Aorta (tissue), 5 donors: ENCODE measurements around the gene CCR1. TPM values are rescaled to one million over a fixed set of nuclear protein-coding genes. Genes with fewer than 3 reads are reported as not detected.
"Not testable (repeated sequence)": the region's sequence is repeated elsewhere in the genome, so short reads cannot be mapped to it uniquely, and the experiment has no call there.

Source experiments
- ATAC-seq: fragments of 200-7000 bp; cut with Tn5 transposase; one replicate; pipeline ENCODE4 v1.9.1; 2022; ENCODE audit warnings: moderate library complexity; ENCODE audit not compliant: low FRiP score
- DNase-seq, 2 donors: peaks; one replicate each; pipeline ENCODE4 v3.0.0-alpha.2; 2020
- H3K27ac ChIP-seq, 2 donors: one replicate each; pipeline ENCODE4 v1.5.1; 2013; ENCODE audit warnings: low read length in 2 of 2, mild to moderate bottlenecking in 2 of 2, moderate library complexity in 2 of 2, control low read depth in 1 of 2, inconsistent platforms in 1 of 2, low read depth in 1 of 2
- H3K27me3 ChIP-seq, 2 donors: one replicate each; pipeline ENCODE4 v1.6.1; 2013; ENCODE audit warnings: control low read depth in 1 of 2, low read length in 1 of 2, mild to moderate bottlenecking in 1 of 2, moderate library complexity in 1 of 2; ENCODE audit not compliant: insufficient read depth in 2 of 2, control insufficient read depth in 1 of 2
- H3K36me3 ChIP-seq, 2 donors: one replicate each; pipeline ENCODE4 v1.6.1; 2013; ENCODE audit warnings: control low read depth in 1 of 2, low read length in 1 of 2, mild to moderate bottlenecking in 1 of 2; ENCODE audit not compliant: insufficient read depth in 2 of 2, control insufficient read depth in 1 of 2
- H3K4me1 ChIP-seq, 2 donors: one replicate each; pipeline ENCODE4 v1.6.1; 2013; ENCODE audit warnings: low read length in 2 of 2, control low read depth in 1 of 2, mild to moderate bottlenecking in 1 of 2, moderate library complexity in 1 of 2; ENCODE audit not compliant: insufficient read depth in 2 of 2, control insufficient read depth in 1 of 2
- H3K4me3 ChIP-seq, 2 donors: one replicate each; pipeline ENCODE4 v1.5.1; 2013; ENCODE audit warnings: low read length in 2 of 2, control low read depth in 1 of 2, mild to moderate bottlenecking in 1 of 2
- H3K9me3 ChIP-seq: one replicate; pipeline ENCODE4 v1.6.1; 2013; ENCODE audit warnings: mild to moderate bottlenecking, low read length; ENCODE audit not compliant: control insufficient read depth
- WGBS, 2 donors: extraction: QIAGEN DNeasy Blood & Tissue Kit; methylation state at CpG; one replicate each; pipeline ENCODE4 v1.1.7; 2013; 5-methylcytosine and 5-hydroxymethylcytosine counted together
- intact Hi-C, 2 donors: fragments of 100-400 bp; cut with DNase I; formaldehyde crosslinking; loops; one replicate each; pipeline versions ENCODE4 v1.14.2 to v1.15.0; 2022
- polyA plus RNA-seq, 2 donors: library from polyadenylated mRNA; stranded (reverse); fragments of 200-250 nt; gene quantifications; one replicate each; pipeline ENCODE4 v1.2.3, GENCODE V29; 2013
- total RNA-seq, 2 donors: library from RNA; stranded (reverse); fragmentation: NEBNext Ultra II Directional; extraction: Animal tissue kit (Norgen Biotek cat#: 25700); gene quantifications; one replicate each; pipeline ENCODE4 v1.2.1, GENCODE V29; 2021
- donor health status: healthy with polysubstance abuse.
- donor health status: Bipolar disorder and iron deficiency.
- donor health status: DM: no; HTN: no; CAD: no.
- donor health status: DM: no; HTN: no; CAD: no.
- donor health status: DM: yes; HTN: yes; CAD: no.

Gene CCR1
- total and polyA plus RNA-seq, 4 donors = 1.2 to 21.5 (median 9.5) TPM

GRCh38 chr3:46168583-46169345 lies 39.3 kb downstream of the CCR1 start:
- ATAC-seq = no peak
- intact Hi-C loops = no loop called here
- H3K4me1 ChIP-seq = no peaks in the 10 kb centered on the region
- DNase-seq = no peak
- 69 to 78% methylated on average over 2 of the region's 2 CpGs for WGBS, 2 donors
- no peaks in the 10 kb centered on the region for H3K27me3 ChIP-seq
- H3K27ac ChIP-seq = no peak overlapping the region
- no peaks in the 10 kb centered on the region for H3K36me3 ChIP-seq
- no peak overlapping the region for H3K4me3 ChIP-seq
- peaks cover 2% of the 10 kb centered on the region for H3K9me3 ChIP-seq

DNA sequence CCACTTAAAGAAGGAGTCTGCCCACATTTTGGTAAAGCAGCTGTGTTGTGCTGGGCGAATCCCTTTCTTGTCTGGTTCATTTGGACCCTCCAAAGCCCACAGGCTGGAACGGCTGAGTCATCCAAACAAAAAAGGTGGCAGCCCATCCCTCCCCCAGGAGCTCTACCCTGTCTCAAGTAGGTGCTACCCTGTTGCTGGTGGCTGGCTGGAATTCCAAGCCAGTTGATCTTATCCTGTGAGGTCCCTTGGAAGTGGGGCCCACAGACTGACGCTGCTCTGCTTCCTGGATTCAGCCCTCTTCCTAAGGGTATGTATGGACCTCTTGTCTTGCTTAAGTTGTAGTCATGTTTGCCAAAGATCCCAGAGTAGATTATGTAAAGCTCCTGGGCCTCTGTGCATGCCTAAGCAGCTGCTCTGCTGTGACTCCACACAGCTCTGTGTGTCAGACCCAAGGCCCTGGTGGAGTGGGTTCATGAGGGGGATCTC lies 44.5 kb downstream of the CCR1 start:
- no peak for ATAC-seq
- intact Hi-C loops = no loop called here
- WGBS, 2 donors = 69 to 80% methylated on average over 3 of the region's 3 CpGs

DNA sequence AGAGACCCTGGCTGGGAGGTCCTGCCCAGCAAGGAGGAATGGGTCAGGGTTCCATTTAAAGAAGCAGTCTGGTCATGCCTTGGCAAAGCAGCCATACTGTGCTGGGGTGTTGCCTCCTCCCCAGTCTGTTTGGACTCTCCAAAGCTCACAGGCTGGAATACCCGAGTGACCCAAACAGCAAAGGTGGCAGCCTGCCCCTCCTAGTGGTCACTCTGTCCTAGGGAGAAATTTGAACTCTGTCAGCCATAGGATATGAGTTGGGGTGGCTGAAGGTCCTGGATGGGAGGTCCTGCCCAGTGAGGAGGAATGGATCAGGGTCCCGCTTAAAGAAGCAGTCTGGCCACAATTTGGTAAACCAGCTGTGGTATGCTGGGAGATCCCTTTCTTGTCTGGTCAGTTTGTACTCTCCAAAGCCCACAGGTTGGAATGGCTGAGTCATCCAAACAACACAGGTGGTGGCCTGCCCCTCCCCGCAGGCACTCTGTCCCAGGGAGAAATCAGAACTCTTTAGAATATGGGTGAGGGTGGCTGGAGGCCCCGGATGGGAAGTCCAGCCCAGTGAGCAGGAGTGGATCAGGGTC lies 45.0 kb downstream of the CCR1 start:
- no peak overlapping the region for H3K4me3 ChIP-seq
- intact Hi-C loops = no loop called here
- H3K27ac ChIP-seq = no peak overlapping the region
- H3K36me3 ChIP-seq = no peaks in the 10 kb centered on the region
- DNase-seq (no peak), ATAC-seq (no peak)
- peaks cover 2% of the 10 kb centered on the region for H3K9me3 ChIP-seq
- WGBS, 2 donors = 71 to 75% methylated on average over 4 of the region's 4 CpGs
- H3K4me1 ChIP-seq = no peaks in the 10 kb centered on the region
- no peaks in the 10 kb centered on the region for H3K27me3 ChIP-seq

More for the DNA sequence above, 44.5 kb downstream of the CCR1 start:
- Histone ChIP-seq H3K27me3 (no peaks in the 10 kb centered on the region), H3K27ac (no peak overlapping the region), H3K9me3 (peaks cover 2% of the 10 kb centered on the region), H3K4me1 (no peaks in the 10 kb centered on the region), H3K36me3 (no peaks in the 10 kb centered on the region), H3K4me3 (no peak overlapping the region)
- no peak for DNase-seq

DNA sequence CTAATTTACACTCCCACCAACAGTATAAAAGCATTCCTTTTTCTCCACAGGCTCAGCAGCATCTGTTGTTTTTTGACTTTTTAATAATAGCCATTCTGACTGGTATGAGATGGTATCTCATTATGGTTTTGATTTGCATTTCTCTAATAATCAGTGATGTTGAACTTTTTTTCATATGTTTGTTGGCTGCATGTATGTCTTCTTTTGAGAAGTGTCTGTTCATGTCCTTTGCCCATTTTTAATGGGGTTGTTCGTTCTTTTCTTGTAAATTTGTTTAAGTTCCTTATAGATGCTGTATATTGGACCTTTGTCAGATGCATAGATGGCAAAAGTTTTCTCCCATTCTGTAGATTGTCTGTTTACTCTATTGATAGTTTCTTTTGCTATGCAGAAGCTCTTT lies 50.4 kb downstream of the CCR1 start:
- H3K27me3 ChIP-seq, H3K4me3 ChIP-seq, ATAC-seq, intact Hi-C loops, H3K27ac ChIP-seq, H3K36me3 ChIP-seq, DNase-seq, H3K9me3 ChIP-seq, H3K4me1 ChIP-seq: not testable (repeated sequence)
- WGBS, 2 donors = 50 to 69% methylated on average over 1 of the region's 1 CpG

DNA sequence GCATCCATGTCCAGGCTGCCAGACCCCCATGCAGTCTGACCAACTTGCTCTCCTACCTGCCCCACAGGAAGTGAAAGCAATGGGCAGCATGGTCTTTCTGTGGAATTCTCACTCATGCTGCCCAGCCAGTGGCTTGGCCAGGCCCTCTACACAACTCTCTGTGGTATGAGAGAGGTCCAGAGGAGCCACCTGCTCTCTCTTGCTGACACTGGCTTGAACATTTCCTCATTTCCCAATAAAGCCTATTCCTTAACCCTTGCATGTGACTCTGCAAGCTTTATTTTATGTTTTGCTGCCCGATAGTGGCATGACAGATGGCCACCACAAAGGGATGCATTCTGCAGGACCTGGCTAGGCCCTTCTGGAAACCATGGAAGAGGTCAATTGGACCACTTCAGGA lies 53.8 kb downstream of the CCR1 start:
- no peak for ATAC-seq
- H3K27me3 ChIP-seq = no peaks in the 10 kb centered on the region
- DNase-seq = peak in 1 of 2 donors; percentile 45
- WGBS, 2 donors = 75 to 92% methylated on average over 1 of the region's 1 CpG
- no peaks in the 10 kb centered on the region for H3K36me3 ChIP-seq
- H3K9me3 ChIP-seq = no peaks in the 10 kb centered on the region
- no peak overlapping the region for H3K4me3 ChIP-seq
- intact Hi-C loops = no loop called here
- no peak overlapping the region for H3K27ac ChIP-seq
- H3K4me1 ChIP-seq = no peaks in the 10 kb centered on the region

Other genes starting within 250 kb of the CCR1 start
- gene FYCO1, start 212.5 kb downstream of the CCR1 start, total RNA-seq = 10 to 100 TPM; 75.5 to 91.8 TPM
- gene FYCO1, start 212.5 kb downstream of the CCR1 start, polyA plus RNA-seq = 10 to 100 TPM; 15.9 to 27.9 TPM
- under 1 TPM; 0.26 to 0.63 TPM for gene XCR1, start 180.8 kb downstream of the CCR1 start, total RNA-seq
- not detected for gene XCR1, start 180.8 kb downstream of the CCR1 start, polyA plus RNA-seq
- under 1 TPM in 1 of 2 donors, not detected in 1; 0.29 TPM for gene CCR3, start 34.1 kb upstream of the CCR1 start, total RNA-seq
- not detected for gene CCR3, start 34.1 kb upstream of the CCR1 start, polyA plus RNA-seq
- 1 to 10 TPM; 2.8 to 6.2 TPM for gene CCR2, start 145.8 kb upstream of the CCR1 start, total RNA-seq
- under 1 TPM in 1 of 2 donors, not detected in 1; 0.18 TPM for gene CCR2, start 145.8 kb upstream of the CCR1 start, polyA plus RNA-seq
- gene CCR5, start 162.6 kb upstream of the CCR1 start, total RNA-seq = 1 to 10 TPM; 4.1 to 5.7 TPM
- 1 to 10 TPM in 1 of 2 donors, under 1 TPM in 1; 0.05 to 2.1 TPM for gene CCR5, start 162.6 kb upstream of the CCR1 start, polyA plus RNA-seq
- gene CCRL2, start 198.9 kb upstream of the CCR1 start, total RNA-seq = 1 to 10 TPM; 3.1 to 5.1 TPM
- 1 to 10 TPM in 1 of 2 donors, under 1 TPM in 1; 0.59 to 1.8 TPM for gene CCRL2, start 198.9 kb upstream of the CCR1 start, polyA plus RNA-seq